A549 (cell line): Measurements from ENCODE around the gene CPT1B.

Experiments used
- EP300 ChIP-seq, 2 experiments: fragments of >200 bp; sonication (Bioruptor Twin); formaldehyde crosslinking; IDR thresholded peaks; 2 replicates in 1 of 2; 3 replicates in 1 of 2; pipeline ENCODE4 v1.6.1; 2016 to 2017
- HDAC2 ChIP-seq: fragments of 200-600 bp; sonication (generic); IDR thresholded peaks from 2 replicates; pipeline ENCODE4 v1.6.1; 2016
- MAZ ChIP-seq: fragments of 150-350 bp; IDR thresholded peaks from 2 replicates; pipeline ENCODE4 v1.6.1; 2014; ENCODE audit warnings: antibody characterized with exemption, low read depth, low read length, borderline replicate concordance
- NR3C1 ChIP-seq: fragments of >200 bp; sonication (Bioruptor Twin); formaldehyde crosslinking; IDR thresholded peaks from 3 replicates; pipeline ENCODE4 v1.6.1; 2017
- POLR2A ChIP-seq: IDR thresholded peaks from 2 replicates; pipeline ENCODE4 v1.6.1; 2012; ENCODE audit warnings: mild to moderate bottlenecking, low read length
- SMC3 ChIP-seq: fragments of >200 bp; sonication (Bioruptor Twin); formaldehyde crosslinking; IDR thresholded peaks from 3 replicates; pipeline ENCODE4 v1.6.1; 2018; ENCODE audit warnings: inconsistent platforms
- TF ChIP-seq, protein P1 (sequence below): fragments of >200 bp; sonication (Bioruptor Twin); formaldehyde crosslinking; IDR thresholded peaks from 3 replicates; pipeline ENCODE4 v1.5.1; 2016
- TF ChIP-seq, protein P2 (sequence below): fragments of 200-600 bp; sonication (generic); IDR thresholded peaks from 2 replicates; pipeline ENCODE4 v1.6.1; 2016; ENCODE audit warnings: antibody characterized with exemption, mild to moderate bottlenecking, moderate library complexity

DNA sequence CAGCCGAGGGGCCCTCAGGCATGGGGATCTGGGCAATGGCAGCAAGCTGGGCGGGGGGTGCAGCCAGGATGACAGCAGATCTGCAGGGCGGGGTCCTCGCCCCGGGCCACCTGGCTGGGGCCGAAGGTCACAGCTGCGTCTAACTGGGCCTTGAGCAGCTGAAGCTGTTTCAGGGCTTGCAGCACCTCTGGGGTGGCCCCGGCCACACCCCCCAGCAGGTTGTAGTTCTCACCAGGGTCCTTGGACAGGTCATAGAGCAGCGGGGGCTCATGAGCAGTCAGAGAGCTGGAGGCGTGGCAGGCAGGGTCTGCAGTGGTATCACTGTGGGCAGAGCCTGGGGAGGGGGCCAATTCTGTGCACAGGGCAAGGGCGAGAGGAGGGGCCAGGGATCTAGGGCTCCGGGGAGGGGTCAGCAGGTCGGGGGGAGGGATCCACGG lies 46.9 kb upstream of the CPT1B start:
- TF ChIP-seq HDAC2 = no peak
- no peak for TF ChIP-seq SMC3
- TF ChIP-seq, protein P1, sequence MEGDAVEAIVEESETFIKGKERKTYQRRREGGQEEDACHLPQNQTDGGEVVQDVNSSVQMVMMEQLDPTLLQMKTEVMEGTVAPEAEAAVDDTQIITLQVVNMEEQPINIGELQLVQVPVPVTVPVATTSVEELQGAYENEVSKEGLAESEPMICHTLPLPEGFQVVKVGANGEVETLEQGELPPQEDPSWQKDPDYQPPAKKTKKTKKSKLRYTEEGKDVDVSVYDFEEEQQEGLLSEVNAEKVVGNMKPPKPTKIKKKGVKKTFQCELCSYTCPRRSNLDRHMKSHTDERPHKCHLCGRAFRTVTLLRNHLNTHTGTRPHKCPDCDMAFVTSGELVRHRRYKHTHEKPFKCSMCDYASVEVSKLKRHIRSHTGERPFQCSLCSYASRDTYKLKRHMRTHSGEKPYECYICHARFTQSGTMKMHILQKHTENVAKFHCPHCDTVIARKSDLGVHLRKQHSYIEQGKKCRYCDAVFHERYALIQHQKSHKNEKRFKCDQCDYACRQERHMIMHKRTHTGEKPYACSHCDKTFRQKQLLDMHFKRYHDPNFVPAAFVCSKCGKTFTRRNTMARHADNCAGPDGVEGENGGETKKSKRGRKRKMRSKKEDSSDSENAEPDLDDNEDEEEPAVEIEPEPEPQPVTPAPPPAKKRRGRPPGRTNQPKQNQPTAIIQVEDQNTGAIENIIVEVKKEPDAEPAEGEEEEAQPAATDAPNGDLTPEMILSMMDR = no peak
- TF ChIP-seq POLR2A = no peak
- TF ChIP-seq EP300 (IDR thresholded peaks at IDR 0.05) = no peak
- TF ChIP-seq, protein P2, sequence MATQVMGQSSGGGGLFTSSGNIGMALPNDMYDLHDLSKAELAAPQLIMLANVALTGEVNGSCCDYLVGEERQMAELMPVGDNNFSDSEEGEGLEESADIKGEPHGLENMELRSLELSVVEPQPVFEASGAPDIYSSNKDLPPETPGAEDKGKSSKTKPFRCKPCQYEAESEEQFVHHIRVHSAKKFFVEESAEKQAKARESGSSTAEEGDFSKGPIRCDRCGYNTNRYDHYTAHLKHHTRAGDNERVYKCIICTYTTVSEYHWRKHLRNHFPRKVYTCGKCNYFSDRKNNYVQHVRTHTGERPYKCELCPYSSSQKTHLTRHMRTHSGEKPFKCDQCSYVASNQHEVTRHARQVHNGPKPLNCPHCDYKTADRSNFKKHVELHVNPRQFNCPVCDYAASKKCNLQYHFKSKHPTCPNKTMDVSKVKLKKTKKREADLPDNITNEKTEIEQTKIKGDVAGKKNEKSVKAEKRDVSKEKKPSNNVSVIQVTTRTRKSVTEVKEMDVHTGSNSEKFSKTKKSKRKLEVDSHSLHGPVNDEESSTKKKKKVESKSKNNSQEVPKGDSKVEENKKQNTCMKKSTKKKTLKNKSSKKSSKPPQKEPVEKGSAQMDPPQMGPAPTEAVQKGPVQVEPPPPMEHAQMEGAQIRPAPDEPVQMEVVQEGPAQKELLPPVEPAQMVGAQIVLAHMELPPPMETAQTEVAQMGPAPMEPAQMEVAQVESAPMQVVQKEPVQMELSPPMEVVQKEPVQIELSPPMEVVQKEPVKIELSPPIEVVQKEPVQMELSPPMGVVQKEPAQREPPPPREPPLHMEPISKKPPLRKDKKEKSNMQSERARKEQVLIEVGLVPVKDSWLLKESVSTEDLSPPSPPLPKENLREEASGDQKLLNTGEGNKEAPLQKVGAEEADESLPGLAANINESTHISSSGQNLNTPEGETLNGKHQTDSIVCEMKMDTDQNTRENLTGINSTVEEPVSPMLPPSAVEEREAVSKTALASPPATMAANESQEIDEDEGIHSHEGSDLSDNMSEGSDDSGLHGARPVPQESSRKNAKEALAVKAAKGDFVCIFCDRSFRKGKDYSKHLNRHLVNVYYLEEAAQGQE = no peak
- TF ChIP-seq MAZ = no peak
- TF ChIP-seq NR3C1 = no peak
